H1 (cell line): ENCODE results near the gene DOK6.

Experiments
- ATF3 ChIP-seq: IDR thresholded peaks from 2 replicates; pipeline ENCODE4 v1.6.1; 2011; ENCODE audit warnings: low read depth, mild to moderate bottlenecking, low read length; ENCODE audit not compliant: insufficient read depth
- BRCA1 ChIP-seq: IDR thresholded peaks from 2 replicates; pipeline ENCODE4 v1.6.1; 2012; ENCODE audit warnings: low read depth, low read length, improper control_type of control experiment
- CTCF ChIP-seq, 3 experiments: IDR thresholded peaks; 1 replicate in 2 of 3; 2 replicates in 1 of 3; pipeline versions ENCODE4 v1.5.1 to v1.6.1; 2011; ENCODE audit warnings: low read length in 3 of 3, mild to moderate bottlenecking in 3 of 3, inconsistent platforms in 2 of 3, low read depth in 1 of 3, moderate library complexity in 1 of 3; ENCODE audit not compliant: insufficient read depth in 1 of 3; ENCODE audit errors: control extremely low read depth in 1 of 3
- EZH2 ChIP-seq: fragments of 200-600 bp; sonication (generic); IDR thresholded peaks from 2 replicates; pipeline ENCODE4 v1.7.1; 2012; ENCODE audit warnings: low read depth, mild to moderate bottlenecking, moderate library complexity, low read length, inconsistent platforms; ENCODE audit not compliant: severe bottlenecking
- GABPA ChIP-seq: IDR thresholded peaks from 2 replicates; pipeline ENCODE4 v1.6.1; 2011; ENCODE audit warnings: mild to moderate bottlenecking, low read length, moderate library complexity, borderline replicate concordance; ENCODE audit not compliant: insufficient read depth
- JUND ChIP-seq: IDR thresholded peaks from 2 replicates; pipeline ENCODE4 v1.6.1; 2011; ENCODE audit warnings: mild to moderate bottlenecking, improper control_type of control experiment, low read length
- NANOG ChIP-seq: IDR thresholded peaks from 2 replicates; pipeline ENCODE4 v1.6.1; 2011; ENCODE audit warnings: low read length, low read depth, mild to moderate bottlenecking, inconsistent platforms; ENCODE audit not compliant: insufficient read depth, poor library complexity, severe bottlenecking
- POLR2A ChIP-seq, 2 experiments: IDR thresholded peaks; 1 replicate in 1 of 2; 2 replicates in 1 of 2; pipeline ENCODE4 v1.6.1; 2011; ENCODE audit warnings: low read depth in 2 of 2, low read length in 2 of 2, mild to moderate bottlenecking in 2 of 2; ENCODE audit errors: control extremely low read depth in 1 of 2
- POLR2AphosphoS5 ChIP-seq: IDR thresholded peaks from 2 replicates; pipeline ENCODE4 v1.6.1; 2011; ENCODE audit warnings: low read depth, low read length
- SIX5 ChIP-seq: IDR thresholded peaks from 2 replicates; pipeline ENCODE4 v1.6.1; 2011; ENCODE audit warnings: mild to moderate bottlenecking, low read depth, low read length

- no peak for TF ChIP-seq SIX5
- TF ChIP-seq CTCF (IDR thresholded peaks at IDR 0.05; ENCODE audit: control extremely low read depth in 1 of 3, insufficient read depth in 1 of 3, low read depth in 1 of 3, low read length in 3 of 3) = no peak
- no peak for TF ChIP-seq POLR2A (IDR thresholded peaks at IDR 0.05; ENCODE audit: control extremely low read depth in 1 of 2, low read depth in 2 of 2, low read length in 2 of 2)
- no peak for TF ChIP-seq POLR2AphosphoS5
- no peak for TF ChIP-seq JUND
- no peak for TF ChIP-seq EZH2
- TF ChIP-seq BRCA1 = no peak
- TF ChIP-seq GABPA = no peak
- no peak for TF ChIP-seq NANOG
- no peak for TF ChIP-seq ATF3
Observed at GRCh38 chr18:69597561-69597960, 196.9 kb downstream of the DOK6 start.
